EH (cell line): ENCODE data around the gene TNS3.
"Not testable (repeated sequence)": the region's sequence is repeated elsewhere in the genome, so short reads cannot be mapped to it uniquely, and the experiment has no call there.

ENCODE experiments used
- DNase-seq: peaks from one replicate; pipeline ENCODE4 v3.0.0-alpha.2; 2015; ENCODE audit warnings: low read depth

Gene TNS3

DNA sequence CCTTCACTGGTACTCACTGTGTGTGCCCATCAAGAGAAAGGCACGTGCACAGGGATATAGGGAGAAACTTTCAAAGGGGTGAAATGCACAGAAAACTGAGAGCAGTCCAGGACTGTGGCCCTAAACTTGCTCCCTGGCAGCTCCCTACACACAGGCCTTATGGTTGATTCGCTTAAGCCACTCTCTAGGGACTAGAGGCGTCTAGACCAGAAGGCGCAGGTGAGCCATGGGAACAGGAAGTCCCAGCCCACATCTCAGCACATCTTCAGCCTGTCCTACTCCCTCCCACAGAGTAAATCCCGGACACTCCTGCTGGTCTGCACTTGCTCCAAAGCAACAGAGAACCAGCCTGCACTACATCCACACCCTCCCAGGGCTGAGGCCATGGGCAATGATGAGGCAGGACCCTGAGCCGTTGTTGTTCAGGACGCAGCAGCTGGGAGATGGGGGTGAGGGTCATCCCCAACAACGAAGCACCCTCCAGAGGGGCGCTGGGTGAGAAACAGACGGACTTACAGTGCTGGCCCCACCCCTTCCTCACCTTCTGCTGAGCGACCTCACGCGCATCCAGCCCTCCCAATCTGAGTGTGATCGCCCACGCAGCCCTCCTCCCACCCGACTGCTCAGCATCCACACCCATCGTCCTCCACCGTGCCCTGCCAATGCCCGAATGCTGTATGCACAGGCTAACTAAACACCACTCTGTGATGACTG is 109.3 kb downstream of the TNS3 start:
- no peak for DNase-seq

DNA sequence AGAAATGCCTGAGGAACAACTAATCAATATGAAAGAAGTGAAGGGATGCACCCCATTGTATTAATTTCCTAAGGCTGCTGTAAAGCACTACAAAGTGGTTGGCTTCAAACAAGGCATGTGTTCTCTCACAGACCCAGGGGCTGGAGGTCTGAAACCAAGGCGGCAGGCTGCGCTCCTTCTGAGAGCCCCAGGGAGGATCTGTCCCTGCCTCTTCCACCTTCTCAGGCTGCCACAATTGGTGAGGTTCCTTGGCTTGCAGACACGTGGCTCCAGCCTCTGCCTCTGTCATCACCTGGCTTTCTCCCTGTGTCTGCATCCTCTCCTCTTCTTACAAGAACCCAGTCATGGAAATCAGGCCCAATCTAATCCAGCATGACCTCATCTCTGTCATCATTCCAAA is 110.1 kb downstream of the TNS3 start:
- no peak for DNase-seq

DNA sequence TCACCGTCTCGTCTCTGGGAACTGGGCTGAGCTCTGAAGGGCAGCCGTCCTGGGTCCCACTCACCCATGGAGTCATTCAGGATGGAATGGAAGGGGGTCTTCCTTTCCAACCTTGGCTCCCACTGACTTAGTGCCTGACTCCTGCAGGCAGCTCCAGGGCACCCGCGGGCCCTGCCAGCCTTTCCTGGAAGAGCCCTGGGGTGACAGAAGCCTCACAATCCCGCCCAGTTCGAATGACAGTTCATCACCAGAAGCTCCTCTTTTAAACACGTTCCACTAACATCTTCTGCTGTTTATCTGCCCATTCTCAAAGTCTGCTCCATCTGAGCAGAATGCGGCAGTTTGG is 110.6 kb downstream of the TNS3 start:
- no peak for DNase-seq

- no peak for DNase-seq
Observed at GRCh38 chr7:47470567-47471357, 111.1 kb downstream of the TNS3 start.

GRCh38 chr7:47469846-47470245 is 112.1 kb downstream of the TNS3 start:
- not testable (repeated sequence) for DNase-seq

GRCh38 chr7:47466832-47467231 is 115.1 kb downstream of the TNS3 start:
- DNase-seq = no peak

DNA sequence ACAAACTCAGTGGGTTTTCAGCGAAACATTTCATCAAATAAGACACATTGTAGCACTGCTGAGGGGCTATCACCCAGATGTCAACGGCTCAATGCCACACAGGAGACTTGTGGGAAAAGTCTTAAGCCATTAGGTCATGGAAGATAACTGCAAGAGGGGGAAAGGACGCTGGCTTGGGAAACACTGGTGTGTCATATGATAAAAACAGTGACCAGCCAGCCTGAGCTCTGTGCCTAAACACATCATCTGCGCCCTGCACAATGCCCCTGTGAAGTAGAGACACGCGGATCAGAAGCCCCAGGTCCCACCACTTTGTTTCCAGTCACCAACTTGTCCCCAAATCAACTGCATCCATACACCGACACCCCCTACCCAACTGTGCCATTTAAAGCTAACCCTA is 116.7 kb downstream of the TNS3 start:
- peak; percentile 32 for DNase-seq

DNA sequence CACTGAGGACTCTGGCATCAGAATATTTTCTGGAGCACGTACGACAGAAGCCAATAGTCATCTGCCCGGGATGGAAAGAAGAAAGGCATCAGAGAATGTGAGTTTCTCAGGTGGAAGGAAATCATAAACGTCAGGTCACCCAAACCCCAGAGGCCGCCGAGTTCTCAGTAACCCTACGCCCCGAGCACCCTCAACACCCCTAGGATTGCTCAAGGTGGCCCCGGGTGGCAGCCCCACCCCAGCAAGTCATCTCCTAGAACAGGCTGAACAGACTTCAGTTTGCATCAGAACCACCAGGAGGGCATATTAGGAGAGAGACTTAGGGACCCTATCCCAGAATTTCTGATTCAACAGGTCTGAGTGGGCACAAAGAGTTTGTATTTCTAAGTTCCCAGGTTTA is 117.6 kb downstream of the TNS3 start:
- DNase-seq = no peak

DNA sequence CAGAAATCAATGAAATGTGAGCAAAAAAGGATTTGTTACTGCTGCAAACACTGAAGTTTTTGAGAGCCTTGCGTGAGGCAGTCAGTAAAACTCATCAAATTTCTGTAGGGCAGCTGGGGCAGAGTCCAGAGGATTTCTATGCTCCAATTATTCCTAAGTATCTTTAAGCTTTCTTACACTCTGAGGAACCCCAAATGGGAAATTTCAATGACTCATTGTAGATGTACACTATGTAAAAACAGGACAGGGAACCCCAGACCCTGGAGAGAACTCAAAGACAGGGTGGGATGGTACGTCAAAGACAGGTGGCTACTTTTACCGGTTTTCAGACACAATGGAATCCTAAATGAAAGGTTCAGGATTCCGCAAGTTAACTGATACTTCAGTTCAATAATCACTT is 120.2 kb downstream of the TNS3 start:
- no peak for DNase-seq

GRCh38 chr7:47461161-47461560 is 120.8 kb downstream of the TNS3 start:
- peak; percentile 82 for DNase-seq

- no peak for DNase-seq
Observed at GRCh38 chr7:47460251-47460989, 121.5 kb downstream of the TNS3 start.

- no peak for DNase-seq
Observed at GRCh38 chr7:47458486-47458885, 123.4 kb downstream of the TNS3 start.

DNA sequence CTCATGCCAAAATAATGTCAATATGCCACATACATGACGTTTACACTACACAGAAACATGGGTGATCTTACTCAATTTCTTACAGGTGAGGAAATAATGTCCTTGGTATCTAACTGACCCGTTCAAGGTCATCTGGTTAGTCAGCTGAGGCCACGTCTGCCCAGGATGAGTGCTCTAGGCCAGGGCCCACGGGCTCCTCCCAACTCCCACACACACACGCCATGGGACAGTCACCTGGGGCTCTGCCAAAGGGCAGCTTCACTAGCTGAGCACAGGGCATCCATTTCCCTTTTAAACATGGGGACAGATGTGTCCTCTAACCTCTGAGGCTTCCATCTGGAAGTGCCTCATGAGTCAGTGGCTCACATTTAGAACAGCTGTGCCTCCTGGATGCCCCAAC is 123.9 kb downstream of the TNS3 start:
- DNase-seq = peak; percentile 93

- DNase-seq = no peak
Observed at GRCh38 chr7:47456210-47456955, 125.5 kb downstream of the TNS3 start.

DNA sequence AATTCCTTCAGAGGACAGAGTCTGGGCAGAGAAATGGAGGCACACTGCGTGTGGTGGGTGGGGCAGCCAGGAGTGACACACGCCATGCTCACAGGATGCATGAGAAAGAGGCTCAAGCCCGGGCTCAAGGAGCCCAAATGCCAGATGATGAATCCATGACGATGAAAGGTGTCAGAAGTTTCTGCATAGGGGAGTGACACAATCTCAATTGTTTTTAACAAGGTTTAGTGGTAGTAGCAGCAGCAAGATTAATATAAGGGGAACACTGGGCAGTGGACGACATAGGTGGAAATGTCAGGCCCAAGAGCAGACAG is 126.1 kb downstream of the TNS3 start:
- DNase-seq = no peak

DNA sequence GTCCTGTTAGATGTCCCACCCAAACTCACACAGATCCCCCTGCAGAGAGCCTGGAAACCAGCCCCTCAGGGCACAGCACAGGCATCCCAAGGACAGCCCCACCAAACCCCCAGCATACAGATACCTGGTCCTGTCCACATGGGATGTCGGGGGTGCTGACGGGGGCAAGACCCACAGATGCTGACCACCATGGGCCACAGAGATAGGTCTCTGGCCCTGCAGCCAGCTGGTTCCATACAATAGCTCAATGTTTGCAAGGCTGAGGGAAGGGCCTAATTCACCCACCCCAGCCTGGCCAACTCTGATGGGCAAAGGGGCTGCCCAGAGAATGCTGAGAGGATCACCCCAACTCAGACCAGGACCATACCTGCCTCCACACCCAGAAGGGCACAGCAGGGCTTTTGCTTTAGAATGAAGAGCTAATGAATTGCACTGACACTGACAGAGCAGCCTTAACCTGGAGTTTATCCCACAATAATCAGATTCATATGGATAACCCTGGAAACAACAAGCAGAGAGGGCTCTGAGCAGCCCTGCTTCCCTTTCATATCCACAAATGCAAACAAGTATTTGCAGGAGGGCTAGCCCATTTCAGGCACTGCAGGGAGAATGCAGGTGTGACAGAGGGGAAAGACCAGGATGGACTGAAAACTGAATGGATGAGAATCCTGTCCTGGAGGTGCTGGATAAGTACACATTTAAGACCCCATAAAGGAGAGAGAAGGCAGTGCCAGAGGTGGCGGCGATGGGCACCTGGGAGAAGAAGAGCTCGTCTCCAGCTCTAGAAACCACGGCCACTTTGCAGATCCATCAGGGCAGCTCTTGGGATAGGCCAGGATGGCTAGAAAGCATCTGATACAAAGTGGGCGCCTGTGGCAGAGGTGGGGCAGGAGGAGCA is 126.7 kb downstream of the TNS3 start:
- no peak for DNase-seq

GRCh38 chr7:47454069-47454973 is 127.6 kb downstream of the TNS3 start:
- peak; percentile 59 for DNase-seq

- peak; percentile 98 for DNase-seq
Observed at GRCh38 chr7:47453093-47454061, 128.5 kb downstream of the TNS3 start.

- DNase-seq = no peak
Observed at GRCh38 chr7:47452715-47453092, 129.2 kb downstream of the TNS3 start.
